ENCODE measurements around the gene PRPS1. TPM values are rescaled to one million over a fixed set of nuclear protein-coding genes. Genes with fewer than 3 reads are reported as not detected.

The PRPS1 gene
- total RNA-seq, 1 experiment from 2014 or later, result 90.5 TPM

DNA sequence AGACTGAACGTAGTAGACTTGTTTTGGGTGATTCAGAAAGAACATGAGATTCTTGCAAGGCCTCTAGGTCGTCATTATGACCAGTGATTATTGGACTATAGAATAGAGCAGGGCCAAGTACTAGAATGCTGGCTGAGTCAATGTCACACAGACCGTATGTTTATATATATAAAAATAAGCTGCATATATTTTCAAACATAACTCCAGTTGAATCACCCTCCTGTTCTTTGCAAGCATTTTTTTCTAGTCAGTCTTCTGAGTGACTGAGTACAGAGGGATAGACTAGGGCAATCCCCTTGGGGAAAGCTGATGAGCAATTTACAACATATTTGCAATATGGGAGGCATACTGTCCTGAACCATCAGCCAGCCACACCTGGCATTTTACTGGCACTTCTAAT, 48.4 kb upstream of the PRPS1 start:
- Mint-ChIP-seq H3K9me3 (peaks cover 14 to 52% of the 10 kb centered on the region in 2 experiments; a peak in 4 of 5 replicates), H3K27me3 (ENCODE audit: low read depth) (peaks cover 3% of the 10 kb centered on the region; the same call in 1 of the 2 replicates), H3K4me1 (no peaks in the 10 kb centered on the region), H3K27ac (no peak overlapping the region), H3K36me3 (ENCODE audit: insufficient read depth in 1 of 3, low read depth in 3 of 3) (peaks cover 4 to 8% (median 5%) of the 10 kb centered on the region in 3 experiments; a peak in 6 of 7 replicates), H3K4me3 (no peak overlapping the region)
- no peaks in the 10 kb centered on the region for H3K79me2 ChIP-seq (ENCODE audit: insufficient read depth, low read length)
- no peak overlapping the region for H2AFZ ChIP-seq (ENCODE audit: low read length)
- WGBS (ENCODE audit: extremely low coverage, insufficient read length, low lambda C conversion rate), result no CpG with 5 or more reads among the region's 3 CpGs
- H4K20me1 ChIP-seq (ENCODE audit: control insufficient read depth, insufficient read depth, insufficient read length), result no peaks in the 10 kb centered on the region
- H4K91ac ChIP-seq (ENCODE audit: insufficient read length, low read depth, low read length), result no peak overlapping the region
- no peak overlapping the region for H3K9ac ChIP-seq (ENCODE audit: extremely low read depth, insufficient read length, low read length)
- H3K18ac ChIP-seq (ENCODE audit: insufficient read length, low read depth, low read length), result no peak overlapping the region
- H4K5ac ChIP-seq (ENCODE audit: insufficient read length, low read depth, low read length), result no peak overlapping the region
- TF ChIP-seq, protein P1, sequence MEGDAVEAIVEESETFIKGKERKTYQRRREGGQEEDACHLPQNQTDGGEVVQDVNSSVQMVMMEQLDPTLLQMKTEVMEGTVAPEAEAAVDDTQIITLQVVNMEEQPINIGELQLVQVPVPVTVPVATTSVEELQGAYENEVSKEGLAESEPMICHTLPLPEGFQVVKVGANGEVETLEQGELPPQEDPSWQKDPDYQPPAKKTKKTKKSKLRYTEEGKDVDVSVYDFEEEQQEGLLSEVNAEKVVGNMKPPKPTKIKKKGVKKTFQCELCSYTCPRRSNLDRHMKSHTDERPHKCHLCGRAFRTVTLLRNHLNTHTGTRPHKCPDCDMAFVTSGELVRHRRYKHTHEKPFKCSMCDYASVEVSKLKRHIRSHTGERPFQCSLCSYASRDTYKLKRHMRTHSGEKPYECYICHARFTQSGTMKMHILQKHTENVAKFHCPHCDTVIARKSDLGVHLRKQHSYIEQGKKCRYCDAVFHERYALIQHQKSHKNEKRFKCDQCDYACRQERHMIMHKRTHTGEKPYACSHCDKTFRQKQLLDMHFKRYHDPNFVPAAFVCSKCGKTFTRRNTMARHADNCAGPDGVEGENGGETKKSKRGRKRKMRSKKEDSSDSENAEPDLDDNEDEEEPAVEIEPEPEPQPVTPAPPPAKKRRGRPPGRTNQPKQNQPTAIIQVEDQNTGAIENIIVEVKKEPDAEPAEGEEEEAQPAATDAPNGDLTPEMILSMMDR (conservative IDR thresholded peaks at IDR 0.05), result no peak
- H3K79me1 ChIP-seq (ENCODE audit: insufficient read depth, low read depth, low read length, poor library complexity, severe bottlenecking), result no peaks in the 10 kb centered on the region
- H2BK5ac ChIP-seq (ENCODE audit: insufficient read length, low read length), result no peak overlapping the region
- no peak overlapping the region for H4K8ac ChIP-seq (replicated peaks; ENCODE audit: insufficient read length, low read depth, low read length)
- DNase-seq, result no peak
- H3K14ac ChIP-seq (ENCODE audit: insufficient read depth, low read length), result no peak overlapping the region
- no peak overlapping the region for H2BK15ac ChIP-seq (ENCODE audit: low read depth, low read length)
- H2BK12ac ChIP-seq (ENCODE audit: insufficient read length, low read depth, low read length), result no peak overlapping the region
- no peaks in the 10 kb centered on the region for H3K4me1 ChIP-seq (ENCODE audit: insufficient read depth, low read length)
- H3K23me2 ChIP-seq (ENCODE audit: insufficient read length, low read depth, low read length, poor library complexity, severe bottlenecking), result no peaks in the 10 kb centered on the region
- no peak overlapping the region for H3K23ac ChIP-seq (ENCODE audit: insufficient read length, low read depth, low read length)
- H3K4ac ChIP-seq (ENCODE audit: low read depth, low read length), result no peak overlapping the region
- H3K56ac ChIP-seq (ENCODE audit: insufficient read length, low read depth, low read length), result no peak overlapping the region
- H3T11ph ChIP-seq (ENCODE audit: low read length), result no peak overlapping the region
- H3K27me3 ChIP-seq (ENCODE audit: insufficient read depth, low read length), result no peaks in the 10 kb centered on the region
- no peaks in the 10 kb centered on the region for H3K9me3 ChIP-seq (ENCODE audit: control insufficient read depth, low read depth, low read length)
- no peak overlapping the region for H2BK120ac ChIP-seq (ENCODE audit: low read depth, low read length, poor library complexity, severe bottlenecking)
- H2AK5ac ChIP-seq (ENCODE audit: insufficient read length, low read length), result no peak overlapping the region
- H3K4me2 ChIP-seq (ENCODE audit: insufficient read depth, insufficient read length, low read length), result no peak overlapping the region
- H2BK20ac ChIP-seq (ENCODE audit: low read depth, low read length, poor library complexity, severe bottlenecking), result no peak overlapping the region
- no peak overlapping the region for H3K27ac ChIP-seq (ENCODE audit: insufficient read length, low read depth, low read length)

Data from H9 (cell line).